ENCODE results near the gene BMX.

GRCh38 chrX:15468036-15468435 is 32.6 kb upstream of the BMX start:
- TF ChIP-seq CTCF (IDR thresholded peaks at IDR 0.05): peak in 4 of 6 experiments; percentile 16 to 42 (median 25)
- TF ChIP-seq POLR2A (IDR thresholded peaks at IDR 0.05): no peak

Measured in thyroid gland (tissue), 4 donors.